HepG2 (cell line): ENCODE results near the gene WNT7B. TPM values are rescaled to one million over a fixed set of nuclear protein-coding genes. Genes with fewer than 3 reads are reported as not detected.

Experiments used
- ATAC-seq: fragments of 200-7000 bp; cut with Tn5 transposase; 3 replicates; pipeline ENCODE4 v1.9.1; 2020; ENCODE audit warnings: mild to moderate bottlenecking, moderate library complexity
- BruUV-seq: library from RNA; stranded (reverse); fragments of 400-500 nt; replicated peaks from 2 replicates; lab custom pipeline; 2021; lab: Mats Ljungman, UMichigan
- CTCF ChIA-PET: fragments of 300-600 bp; formaldehyde crosslinking; extraction: SDS; loops from one replicate; lab custom pipeline; 2021; ENCODE audit warnings: low total read pairs, inconsistent platforms, low intra/inter-chr PET ratio; lab: Yijun Ruan, JAX
- POLR2A ChIA-PET: fragments of 350-600 bp; sonication (Branson Sonifier 250); formaldehyde crosslinking; loops from one replicate; lab custom pipeline; 2020; ENCODE audit warnings: antibody characterized with exemption, inconsistent platforms; lab: Yijun Ruan, JAX
- DNase-seq: peaks from one replicate; pipeline ENCODE4 v3.0.0-alpha.2; 2015; ENCODE audit warnings: low spot score
- FAIRE-seq: peaks from 3 replicates; lab custom pipeline; 2011; peaks lifted over from hg19 to GRCh38; lab: Jason Lieb, UNC
- H2AFZ ChIP-seq: one replicate; pipeline ENCODE4 v1.6.1; 2011; ENCODE audit warnings: low read length, inconsistent platforms
- H3K27ac ChIP-seq: fragments of 300-600 bp; 3 replicates; pipeline ENCODE4 v1.8.0; 2011; ENCODE audit warnings: mixed run types, mild to moderate bottlenecking, mixed read lengths, low read length, inconsistent platforms; ENCODE audit not compliant: insufficient read depth; ENCODE audit errors: extremely low read length
- H3K27me3 ChIP-seq, 2 experiments: fragments of 200-600 bp in 1 of 2; 2 replicates in 1 of 2; 3 replicates in 1 of 2; pipeline versions ENCODE4 v1.6.0 to v1.8.0; 2011; ENCODE audit warnings: low read length in 2 of 2, mild to moderate bottlenecking in 2 of 2, moderate library complexity in 2 of 2, inconsistent platforms in 1 of 2; ENCODE audit not compliant: insufficient read depth in 2 of 2, control insufficient read depth in 1 of 2
- H3K36me3 ChIP-seq, 2 experiments: fragments of 200-600 bp in 1 of 2; replicated peaks in 1 of 2; 2 replicates in 1 of 2; 3 replicates in 1 of 2; pipeline versions ENCODE4 v1.5.1 to v1.8.0; 2011; ENCODE audit warnings: low read length in 2 of 2, inconsistent platforms in 1 of 2; ENCODE audit not compliant: insufficient read depth in 2 of 2, control insufficient read depth in 1 of 2
- H3K4me1 ChIP-seq: 2 replicates; pipeline ENCODE4 v1.5.1; 2012; ENCODE audit warnings: low read length, inconsistent platforms; ENCODE audit not compliant: insufficient read depth
- H3K4me2 ChIP-seq: 2 replicates; pipeline ENCODE4 v1.6.0; 2011; ENCODE audit warnings: low read depth, low read length, inconsistent platforms
- H3K4me3 ChIP-seq, 3 experiments: fragments of 200-600 bp in 1 of 3; sonication (generic), shearing (Covaris generic) in 1 of 3; replicated peaks in 1 of 3; 2 replicates each; pipeline ENCODE4 v1.5.1; 2011 to 2016; ENCODE audit warnings: low read length in 3 of 3, inconsistent platforms in 2 of 3, low read depth in 2 of 3, mild to moderate bottlenecking in 2 of 3, control low read depth in 1 of 3, mixed read lengths in 1 of 3; ENCODE audit not compliant: insufficient read depth in 1 of 3
- H3K79me2 ChIP-seq: one replicate; pipeline ENCODE4 v1.6.1; 2011; ENCODE audit warnings: low read length, inconsistent platforms; ENCODE audit not compliant: insufficient read depth
- H3K9ac ChIP-seq: 2 replicates; pipeline ENCODE4 v1.6.0; 2011; ENCODE audit warnings: mild to moderate bottlenecking, low read depth, low read length, inconsistent platforms; ENCODE audit not compliant: insufficient read depth
- H3K9me3 ChIP-seq: 2 replicates; pipeline ENCODE4 v1.5.1; 2012; ENCODE audit warnings: mild to moderate bottlenecking, low read length
- H4K20me1 ChIP-seq: 2 replicates; pipeline ENCODE4 v1.6.0; 2011; ENCODE audit warnings: inconsistent platforms, mild to moderate bottlenecking, low read length, moderate library complexity; ENCODE audit not compliant: insufficient read depth
- ARID3A ChIP-seq: IDR thresholded peaks from 2 replicates; pipeline ENCODE4 v1.6.1; 2012; ENCODE audit warnings: low read depth, low read length, improper control_type of control experiment
- ARID5B ChIP-seq: IDR thresholded peaks from 2 replicates; pipeline ENCODE4 v1.4.0; 2020; ENCODE audit warnings: mild to moderate bottlenecking, missing genetic modification reagents
- MIXL1 ChIP-seq: IDR thresholded peaks from 2 replicates; pipeline ENCODE4 v1.6.1; 2016
- MYC ChIP-seq: sonication (generic); formaldehyde crosslinking; IDR thresholded peaks from 2 replicates; pipeline ENCODE4 v1.9.0; 2021; ENCODE audit warnings: missing genetic modification reagents, borderline replicate concordance
- ZBTB26 ChIP-seq: IDR thresholded peaks from 2 replicates; pipeline ENCODE4 v1.6.1; 2016; ENCODE audit warnings: missing compliant biosample characterization, missing genetic modification reagents, borderline replicate concordance
- ZBTB38 ChIP-seq: sonication (generic); formaldehyde crosslinking; IDR thresholded peaks from 2 replicates; pipeline ENCODE4 v1.5.1; 2020; ENCODE audit warnings: mild to moderate bottlenecking, missing genetic modification reagents
- ZMYM3 ChIP-seq: sonication (generic); formaldehyde crosslinking; IDR thresholded peaks from 2 replicates; pipeline ENCODE4 v1.5.1; 2020; ENCODE audit warnings: mild to moderate bottlenecking, missing genetic modification reagents
- ZNF484 ChIP-seq: sonication (generic); formaldehyde crosslinking; IDR thresholded peaks from 2 replicates; pipeline ENCODE4 v1.5.1; 2020; ENCODE audit warnings: mild to moderate bottlenecking, low read depth, missing genetic modification reagents, borderline replicate concordance
- ZNF510 ChIP-seq: sonication (generic); formaldehyde crosslinking; IDR thresholded peaks from 2 replicates; pipeline ENCODE4 v1.4.0; 2020; ENCODE audit warnings: low read depth, mild to moderate bottlenecking, missing genetic modification reagents
- ZNF770 ChIP-seq: sonication (generic); formaldehyde crosslinking; IDR thresholded peaks from 2 replicates; pipeline ENCODE4 v1.5.0; 2020; ENCODE audit warnings: mild to moderate bottlenecking, missing genetic modification reagents
- WGBS: methylation state at CpG from one replicate; pipeline ENCODE4 v1.1.6; 2017; ENCODE audit warnings: low lambda C conversion rate; 5-methylcytosine and 5-hydroxymethylcytosine counted together
- in situ Hi-C: cut with HindIII; loops from 2 replicates; pipeline ENCODE4 v1.10.0; 2017; ENCODE audit warnings: low pct_unique_long_range_greater_than_20kb; ENCODE audit not compliant: extremely low pct_ligation_motif_present
- intact Hi-C: fragments of 100-400 bp; cut with micrococcal nuclease; formaldehyde crosslinking; loops from one replicate; pipeline ENCODE4 v1.10.0; 2022; ENCODE audit not compliant: unreplicated experiment
- polyA plus RNA-seq, 8 experiments: library from polyadenylated mRNA; depleted of rRNA in 3 of 8; stranded (reverse) in 7 of 8; unstranded in 1 of 8; fragments of >200 nt; fragmentation: Illumina TruSeq in 4 of 8; extraction: Trizol in 4 of 8; gene quantifications; 2 replicates each; pipeline versions ENCODE4 v1.2.1 to v1.2.3, GENCODE V29; 2011 to 2016; ENCODE audit warnings: low read depth in 4 of 8, missing spikeins in 1 of 8, mixed read lengths in 1 of 8; ENCODE audit not compliant: insufficient read depth in 1 of 8
- total RNA-seq, 5 experiments: library from RNA; depleted of rRNA; stranded (reverse); fragments of >200 nt; fragmentation: Illumina TruSeq; extraction: Trizol; gene quantifications; 2 replicates each; pipeline ENCODE4 v1.2.3, GENCODE V29; 2016; ENCODE audit warnings: low read depth in 1 of 5
- TF ChIP-seq, protein P1 (sequence below): sonication (generic); formaldehyde crosslinking; IDR thresholded peaks from 2 replicates; pipeline ENCODE4 v1.4.0; 2020; ENCODE audit warnings: missing genetic modification reagents, mild to moderate bottlenecking, borderline replicate concordance
- TF ChIP-seq, protein P2 (sequence below): sonication (generic); formaldehyde crosslinking; IDR thresholded peaks from 2 replicates; pipeline ENCODE4 v1.5.1; 2020; ENCODE audit warnings: missing genetic modification reagents, mild to moderate bottlenecking, borderline replicate concordance

The WNT7B gene
- total and polyA plus RNA-seq, 2 of the 13 experiments (the other 11 are each of a cell fraction or from before 2014, with no cell fraction given): 0.09 TPM; not detected in 1

- ChIA-PET POLR2A (no interaction called here), CTCF (no interaction called here)
- no peak for ATAC-seq
Observed at GRCh38 chr22:46001046-46001425, 24.1 kb upstream of the WNT7B start.

More at GRCh38 chr22:46001046-46001425, 24.1 kb upstream of the WNT7B start:
- no peak overlapping the region for H3K9ac ChIP-seq
- H2AFZ ChIP-seq: no peak overlapping the region
- FAIRE-seq: no peak
- no peaks in the 10 kb centered on the region for H3K79me2 ChIP-seq
- no peaks in the 10 kb centered on the region for H3K36me3 ChIP-seq
- H3K27me3 ChIP-seq: peaks cover 10 to 68% of the 10 kb centered on the region in 2 experiments; a peak in 4 of 5 replicates
- no peak overlapping the region for H3K4me2 ChIP-seq
- in situ Hi-C loops: no loop called here
- H3K4me1 ChIP-seq: peaks cover 18% of the 10 kb centered on the region
- no peaks in the 10 kb centered on the region for H4K20me1 ChIP-seq
- no peaks in the 10 kb centered on the region for H3K9me3 ChIP-seq
- intact Hi-C loops: no loop called here
- no peak for TF ChIP-seq MYC
- no peak for TF ChIP-seq ZMYM3
- TF ChIP-seq ARID5B (CRISPR knock-in tag): no peak
- TF ChIP-seq, protein P1, sequence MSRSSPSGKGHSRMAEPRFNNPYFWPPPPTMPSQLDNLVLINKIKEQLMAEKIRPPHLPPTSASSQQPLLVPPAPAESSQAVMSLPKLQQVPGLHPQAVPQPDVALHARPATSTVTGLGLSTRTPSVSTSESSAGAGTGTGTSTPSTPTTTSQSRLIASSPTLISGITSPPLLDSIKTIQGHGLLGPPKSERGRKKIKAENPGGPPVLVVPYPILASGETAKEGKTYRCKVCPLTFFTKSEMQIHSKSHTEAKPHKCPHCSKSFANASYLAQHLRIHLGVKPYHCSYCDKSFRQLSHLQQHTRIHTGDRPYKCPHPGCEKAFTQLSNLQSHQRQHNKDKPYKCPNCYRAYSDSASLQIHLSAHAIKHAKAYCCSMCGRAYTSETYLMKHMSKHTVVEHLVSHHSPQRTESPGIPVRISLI (CRISPR knock-in tag): no peak
- no peak for TF ChIP-seq ZNF484
- no peak for TF ChIP-seq ZNF770 (CRISPR knock-in tag)
- TF ChIP-seq, protein P2, sequence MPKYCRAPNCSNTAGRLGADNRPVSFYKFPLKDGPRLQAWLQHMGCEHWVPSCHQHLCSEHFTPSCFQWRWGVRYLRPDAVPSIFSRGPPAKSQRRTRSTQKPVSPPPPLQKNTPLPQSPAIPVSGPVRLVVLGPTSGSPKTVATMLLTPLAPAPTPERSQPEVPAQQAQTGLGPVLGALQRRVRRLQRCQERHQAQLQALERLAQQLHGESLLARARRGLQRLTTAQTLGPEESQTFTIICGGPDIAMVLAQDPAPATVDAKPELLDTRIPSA (CRISPR knock-in tag): no peak
- no peak for TF ChIP-seq MIXL1 (CRISPR knock-in tag)
- no peak for TF ChIP-seq ZNF510 (CRISPR knock-in tag)
- no peak for TF ChIP-seq ZBTB38 (CRISPR knock-in tag)
- TF ChIP-seq ARID3A: no peak
- TF ChIP-seq ZBTB26 (CRISPR knock-in tag): no peak
- 17% methylated on average over 1 of the region's 3 CpGs for WGBS
- no peak for DNase-seq
- no peak overlapping the region for H3K4me3 ChIP-seq
- H3K27ac ChIP-seq: no peak overlapping the region
- BruUV-seq: no TSS peak
